ENCODE measurements around the gene CNNM4.

DNA sequence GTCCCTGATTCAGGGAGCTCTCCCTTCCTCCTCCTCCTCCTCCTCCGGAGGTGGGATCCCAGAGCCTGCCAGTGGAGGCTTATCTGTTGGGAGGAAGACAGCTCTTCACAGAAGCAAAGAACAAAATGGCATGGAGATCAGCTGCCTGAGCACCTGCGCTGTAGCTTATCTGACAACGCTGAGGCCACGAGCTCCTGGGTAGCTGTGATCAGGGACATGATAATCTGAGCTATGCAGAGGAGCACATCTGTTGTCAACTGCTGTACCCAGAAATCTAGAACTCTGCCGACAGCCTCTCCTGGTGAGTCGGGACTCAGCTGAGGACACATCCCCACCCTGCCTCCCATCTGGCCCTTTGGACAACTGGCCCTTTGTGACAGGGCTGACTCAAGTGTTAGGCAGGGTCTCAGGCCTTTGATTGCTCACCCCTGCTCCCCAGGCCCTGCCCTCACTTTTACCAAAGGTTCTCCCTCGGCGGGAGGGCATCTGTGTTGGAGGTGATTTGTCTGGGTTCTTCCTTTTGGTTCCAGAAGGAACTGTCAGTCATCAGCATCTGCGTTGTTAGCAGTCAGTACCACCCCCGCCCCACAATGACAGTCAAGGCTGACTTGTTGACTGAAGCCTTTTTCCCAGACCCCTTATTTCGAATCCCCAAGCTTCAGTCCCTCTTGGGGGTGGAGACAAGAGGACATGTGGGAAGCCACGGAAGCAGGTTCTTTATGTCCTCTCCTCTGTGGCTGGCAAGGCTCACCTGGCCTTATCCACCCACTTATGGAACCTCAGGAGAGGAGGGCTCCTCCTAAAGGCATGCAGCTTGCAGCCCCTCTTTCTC lies 49.5 kb downstream of the CNNM4 start:
- TF ChIP-seq, protein P1, sequence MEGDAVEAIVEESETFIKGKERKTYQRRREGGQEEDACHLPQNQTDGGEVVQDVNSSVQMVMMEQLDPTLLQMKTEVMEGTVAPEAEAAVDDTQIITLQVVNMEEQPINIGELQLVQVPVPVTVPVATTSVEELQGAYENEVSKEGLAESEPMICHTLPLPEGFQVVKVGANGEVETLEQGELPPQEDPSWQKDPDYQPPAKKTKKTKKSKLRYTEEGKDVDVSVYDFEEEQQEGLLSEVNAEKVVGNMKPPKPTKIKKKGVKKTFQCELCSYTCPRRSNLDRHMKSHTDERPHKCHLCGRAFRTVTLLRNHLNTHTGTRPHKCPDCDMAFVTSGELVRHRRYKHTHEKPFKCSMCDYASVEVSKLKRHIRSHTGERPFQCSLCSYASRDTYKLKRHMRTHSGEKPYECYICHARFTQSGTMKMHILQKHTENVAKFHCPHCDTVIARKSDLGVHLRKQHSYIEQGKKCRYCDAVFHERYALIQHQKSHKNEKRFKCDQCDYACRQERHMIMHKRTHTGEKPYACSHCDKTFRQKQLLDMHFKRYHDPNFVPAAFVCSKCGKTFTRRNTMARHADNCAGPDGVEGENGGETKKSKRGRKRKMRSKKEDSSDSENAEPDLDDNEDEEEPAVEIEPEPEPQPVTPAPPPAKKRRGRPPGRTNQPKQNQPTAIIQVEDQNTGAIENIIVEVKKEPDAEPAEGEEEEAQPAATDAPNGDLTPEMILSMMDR (conservative IDR thresholded peaks at IDR 0.05; ENCODE audit: low read length), result no peak
- no peak for TF ChIP-seq EZH2phosphoT487 (IDR thresholded peaks at IDR 0.05; ENCODE audit: borderline replicate concordance)

All from Loucy (cell line).